OCI-LY7 (cell line): ENCODE results near the gene VPS13D.

Experiments used
- EZH2phosphoT487 ChIP-seq: fragments of 200-600 bp; sonication (generic); IDR thresholded peaks from 2 replicates; pipeline ENCODE4 v1.6.1; 2018; ENCODE audit warnings: low read depth, borderline replicate concordance, mild to moderate bottlenecking, mixed run types, antibody characterized with exemption, low read length, moderate library complexity, mixed read lengths
- TF ChIP-seq, protein P1 (sequence below): fragments of 200-600 bp; sonication (generic); conservative IDR thresholded peaks from 2 replicates; pipeline ENCODE4 v1.5.1; 2014; ENCODE audit warnings: mild to moderate bottlenecking, antibody characterized with exemption, low read length, moderate library complexity, mixed read lengths

DNA sequence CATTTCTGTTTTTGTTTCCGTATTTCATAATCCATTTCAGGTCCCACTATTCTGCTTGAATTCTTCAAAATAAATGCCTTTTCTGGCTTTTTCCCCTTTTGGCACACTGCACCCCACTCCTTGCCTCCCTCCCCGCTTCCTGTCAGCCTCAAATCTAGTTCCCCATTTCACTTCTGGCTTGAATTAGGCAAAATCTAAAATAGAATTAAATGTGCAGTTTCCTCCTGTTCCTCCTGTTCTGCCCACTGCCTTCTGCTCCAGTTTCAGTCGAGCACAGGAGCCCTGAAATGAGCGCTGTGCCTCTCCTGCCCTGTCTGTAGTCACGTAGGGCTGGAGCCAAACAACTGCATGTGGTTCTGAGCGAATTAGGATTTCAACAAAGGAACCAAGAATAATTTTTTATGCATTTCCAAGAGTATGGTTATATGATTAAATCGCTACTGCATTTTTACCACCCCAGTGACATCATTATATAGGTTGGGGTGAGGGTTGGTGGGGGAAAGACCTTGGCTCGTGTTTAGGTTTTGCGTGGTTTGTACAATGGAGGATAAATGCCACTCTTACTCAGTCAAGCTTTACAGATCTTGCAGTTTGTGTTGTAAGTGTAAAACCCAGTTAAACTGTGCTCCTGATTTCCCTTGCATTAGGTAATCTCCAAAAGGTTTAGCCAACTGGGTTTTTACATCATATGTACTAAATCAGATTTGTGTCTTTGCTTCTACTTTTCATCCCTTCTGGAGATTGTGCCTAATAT is 114.9 kb downstream of the VPS13D start:
- TF ChIP-seq, protein P1, sequence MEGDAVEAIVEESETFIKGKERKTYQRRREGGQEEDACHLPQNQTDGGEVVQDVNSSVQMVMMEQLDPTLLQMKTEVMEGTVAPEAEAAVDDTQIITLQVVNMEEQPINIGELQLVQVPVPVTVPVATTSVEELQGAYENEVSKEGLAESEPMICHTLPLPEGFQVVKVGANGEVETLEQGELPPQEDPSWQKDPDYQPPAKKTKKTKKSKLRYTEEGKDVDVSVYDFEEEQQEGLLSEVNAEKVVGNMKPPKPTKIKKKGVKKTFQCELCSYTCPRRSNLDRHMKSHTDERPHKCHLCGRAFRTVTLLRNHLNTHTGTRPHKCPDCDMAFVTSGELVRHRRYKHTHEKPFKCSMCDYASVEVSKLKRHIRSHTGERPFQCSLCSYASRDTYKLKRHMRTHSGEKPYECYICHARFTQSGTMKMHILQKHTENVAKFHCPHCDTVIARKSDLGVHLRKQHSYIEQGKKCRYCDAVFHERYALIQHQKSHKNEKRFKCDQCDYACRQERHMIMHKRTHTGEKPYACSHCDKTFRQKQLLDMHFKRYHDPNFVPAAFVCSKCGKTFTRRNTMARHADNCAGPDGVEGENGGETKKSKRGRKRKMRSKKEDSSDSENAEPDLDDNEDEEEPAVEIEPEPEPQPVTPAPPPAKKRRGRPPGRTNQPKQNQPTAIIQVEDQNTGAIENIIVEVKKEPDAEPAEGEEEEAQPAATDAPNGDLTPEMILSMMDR: no peak
- no peak for TF ChIP-seq EZH2phosphoT487
